PFSK-1 (cell line): ENCODE measurements around the gene RELL1.

Experiments used
- FOXP2 ChIP-seq: optimal IDR thresholded peaks from 2 replicates; pipeline ENCODE3; 2011; ENCODE audit warnings: borderline replicate concordance, control low read depth, inconsistent platforms; ENCODE audit not compliant: insufficient read depth; ENCODE audit errors: extremely low read length, extremely low read depth
- POLR2AphosphoS5 ChIP-seq: IDR thresholded peaks from 2 replicates; pipeline ENCODE4 v1.6.1; 2012; ENCODE audit warnings: low read depth, mild to moderate bottlenecking, control low read depth, low read length, moderate library complexity
- SIN3A ChIP-seq: IDR thresholded peaks from 2 replicates; pipeline ENCODE4 v1.6.1; 2012; ENCODE audit warnings: mild to moderate bottlenecking, low read length, moderate library complexity, borderline replicate concordance; ENCODE audit not compliant: insufficient read depth
- TAF1 ChIP-seq: IDR thresholded peaks from 2 replicates; pipeline ENCODE4 v1.6.1; 2012; ENCODE audit warnings: low read length, control low read depth, borderline replicate concordance; ENCODE audit not compliant: insufficient read depth
- TF ChIP-seq, protein P1 (sequence below), 2 experiments: IDR thresholded peaks; 2 replicates each; pipeline versions ENCODE4 v1.6.1 to v1.8.0; 2011 to 2012; ENCODE audit warnings: low read depth in 2 of 2, low read length in 2 of 2, control low read depth in 1 of 2, inconsistent platforms in 1 of 2, mild to moderate bottlenecking in 1 of 2, moderate library complexity in 1 of 2; ENCODE audit not compliant: insufficient read depth in 1 of 2

Gene RELL1

DNA sequence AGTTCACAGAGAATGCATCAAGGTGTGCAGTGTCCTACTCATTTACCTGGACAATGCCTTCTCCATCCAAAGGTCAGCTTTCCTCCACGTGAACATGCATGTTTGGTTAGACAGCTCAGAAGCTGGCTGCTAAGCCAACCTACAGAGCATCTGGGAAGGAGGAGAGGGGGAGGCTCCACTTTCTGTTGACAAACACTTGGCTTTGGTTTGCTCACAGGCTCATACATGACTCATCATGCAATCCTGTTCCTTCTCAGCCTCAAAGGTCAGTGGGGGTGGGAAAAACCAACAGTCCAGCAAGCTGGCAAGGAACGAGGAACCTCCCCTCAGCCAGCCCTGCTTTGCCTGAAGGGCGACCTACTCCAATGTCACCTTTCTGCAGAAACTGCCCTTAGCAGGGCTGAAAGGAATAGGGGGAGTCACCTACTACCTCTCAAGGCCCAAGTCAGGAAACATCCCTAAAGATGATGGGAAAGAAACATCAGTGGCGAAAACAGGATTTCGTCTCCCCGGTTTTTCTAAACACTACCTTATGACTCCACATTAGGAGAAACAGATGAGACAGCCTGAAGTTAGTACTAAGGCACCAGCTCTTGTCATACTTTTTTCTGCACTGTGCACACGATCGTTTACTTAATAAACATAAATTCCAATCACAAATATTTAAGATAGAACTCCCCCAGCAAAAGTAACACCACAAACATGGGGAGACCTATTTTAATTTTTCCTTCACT lies 37.9 kb downstream of the RELL1 start:
- TF ChIP-seq POLR2AphosphoS5 (no peak), FOXP2 (peak; percentile 68)

DNA sequence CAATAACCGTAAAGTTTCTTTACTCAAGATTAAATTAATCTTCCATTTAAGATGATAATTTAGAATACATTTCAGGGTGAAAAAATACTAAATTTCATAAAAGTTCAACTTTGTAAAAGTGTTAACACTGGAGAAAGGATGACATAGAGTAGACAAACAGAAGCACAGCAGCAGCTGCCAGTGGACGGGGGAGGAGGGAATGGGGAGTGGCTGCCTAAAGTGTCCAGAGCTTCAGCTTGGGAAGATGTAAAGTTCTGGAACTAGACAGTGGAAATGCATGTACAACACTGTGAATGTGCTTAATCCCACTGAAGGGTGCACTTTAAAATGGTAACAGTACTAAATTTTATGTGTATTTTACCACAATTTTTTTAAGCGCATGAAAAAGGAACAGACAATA lies 39.9 kb downstream of the RELL1 start:
- no peak for TF ChIP-seq FOXP2
- TF ChIP-seq, protein P1, sequence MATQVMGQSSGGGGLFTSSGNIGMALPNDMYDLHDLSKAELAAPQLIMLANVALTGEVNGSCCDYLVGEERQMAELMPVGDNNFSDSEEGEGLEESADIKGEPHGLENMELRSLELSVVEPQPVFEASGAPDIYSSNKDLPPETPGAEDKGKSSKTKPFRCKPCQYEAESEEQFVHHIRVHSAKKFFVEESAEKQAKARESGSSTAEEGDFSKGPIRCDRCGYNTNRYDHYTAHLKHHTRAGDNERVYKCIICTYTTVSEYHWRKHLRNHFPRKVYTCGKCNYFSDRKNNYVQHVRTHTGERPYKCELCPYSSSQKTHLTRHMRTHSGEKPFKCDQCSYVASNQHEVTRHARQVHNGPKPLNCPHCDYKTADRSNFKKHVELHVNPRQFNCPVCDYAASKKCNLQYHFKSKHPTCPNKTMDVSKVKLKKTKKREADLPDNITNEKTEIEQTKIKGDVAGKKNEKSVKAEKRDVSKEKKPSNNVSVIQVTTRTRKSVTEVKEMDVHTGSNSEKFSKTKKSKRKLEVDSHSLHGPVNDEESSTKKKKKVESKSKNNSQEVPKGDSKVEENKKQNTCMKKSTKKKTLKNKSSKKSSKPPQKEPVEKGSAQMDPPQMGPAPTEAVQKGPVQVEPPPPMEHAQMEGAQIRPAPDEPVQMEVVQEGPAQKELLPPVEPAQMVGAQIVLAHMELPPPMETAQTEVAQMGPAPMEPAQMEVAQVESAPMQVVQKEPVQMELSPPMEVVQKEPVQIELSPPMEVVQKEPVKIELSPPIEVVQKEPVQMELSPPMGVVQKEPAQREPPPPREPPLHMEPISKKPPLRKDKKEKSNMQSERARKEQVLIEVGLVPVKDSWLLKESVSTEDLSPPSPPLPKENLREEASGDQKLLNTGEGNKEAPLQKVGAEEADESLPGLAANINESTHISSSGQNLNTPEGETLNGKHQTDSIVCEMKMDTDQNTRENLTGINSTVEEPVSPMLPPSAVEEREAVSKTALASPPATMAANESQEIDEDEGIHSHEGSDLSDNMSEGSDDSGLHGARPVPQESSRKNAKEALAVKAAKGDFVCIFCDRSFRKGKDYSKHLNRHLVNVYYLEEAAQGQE (IDR thresholded peaks at IDR 0.05; ENCODE audit: insufficient read depth in 1 of 2, low read depth in 2 of 2, low read length in 2 of 2): no peak

DNA sequence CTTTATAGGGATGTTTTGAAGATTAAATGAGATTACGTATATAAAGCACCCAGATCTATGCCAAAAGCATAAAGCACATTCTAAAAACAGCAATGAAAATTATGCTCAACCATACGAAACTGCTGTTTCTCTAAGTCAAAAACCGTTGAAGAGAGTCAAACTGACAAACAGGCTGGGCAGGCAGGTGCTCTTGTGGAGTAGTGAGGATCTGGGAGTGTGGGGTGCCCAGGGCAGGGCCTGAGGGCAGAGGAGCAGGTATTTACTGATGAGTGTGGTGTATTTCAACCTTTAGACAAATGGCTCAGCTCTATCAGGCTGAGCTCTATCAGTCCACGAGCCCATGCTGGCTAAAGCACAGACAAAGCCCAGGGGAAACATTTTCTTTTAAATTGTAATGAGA lies 40.4 kb downstream of the RELL1 start:
- no peak for TF ChIP-seq TAF1

DNA sequence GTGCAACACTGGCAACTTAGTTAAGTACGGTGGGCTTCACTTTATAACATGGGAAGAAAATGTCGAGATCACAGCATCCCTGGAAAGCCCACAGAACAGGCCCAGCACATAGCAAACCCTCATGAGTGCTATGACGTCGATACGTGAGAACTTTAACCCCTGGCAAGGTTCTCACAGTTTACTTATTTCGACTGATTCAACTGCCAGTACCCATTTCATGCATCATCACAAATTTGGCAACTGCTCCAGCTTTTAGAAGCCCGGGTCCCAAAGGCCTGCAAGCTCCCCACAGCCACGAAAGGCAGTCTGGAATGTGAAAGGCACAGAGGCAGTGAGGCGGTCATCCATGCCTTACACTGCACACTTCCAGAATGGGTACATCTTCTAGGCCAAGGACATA lies 41.2 kb downstream of the RELL1 start:
- TF ChIP-seq FOXP2 (no peak), TAF1 (no peak), POLR2AphosphoS5 (no peak), SIN3A (no peak)
- TF ChIP-seq, protein P1 (IDR thresholded peaks at IDR 0.05; ENCODE audit: insufficient read depth in 1 of 2, low read depth in 2 of 2, low read length in 2 of 2): no peak

DNA sequence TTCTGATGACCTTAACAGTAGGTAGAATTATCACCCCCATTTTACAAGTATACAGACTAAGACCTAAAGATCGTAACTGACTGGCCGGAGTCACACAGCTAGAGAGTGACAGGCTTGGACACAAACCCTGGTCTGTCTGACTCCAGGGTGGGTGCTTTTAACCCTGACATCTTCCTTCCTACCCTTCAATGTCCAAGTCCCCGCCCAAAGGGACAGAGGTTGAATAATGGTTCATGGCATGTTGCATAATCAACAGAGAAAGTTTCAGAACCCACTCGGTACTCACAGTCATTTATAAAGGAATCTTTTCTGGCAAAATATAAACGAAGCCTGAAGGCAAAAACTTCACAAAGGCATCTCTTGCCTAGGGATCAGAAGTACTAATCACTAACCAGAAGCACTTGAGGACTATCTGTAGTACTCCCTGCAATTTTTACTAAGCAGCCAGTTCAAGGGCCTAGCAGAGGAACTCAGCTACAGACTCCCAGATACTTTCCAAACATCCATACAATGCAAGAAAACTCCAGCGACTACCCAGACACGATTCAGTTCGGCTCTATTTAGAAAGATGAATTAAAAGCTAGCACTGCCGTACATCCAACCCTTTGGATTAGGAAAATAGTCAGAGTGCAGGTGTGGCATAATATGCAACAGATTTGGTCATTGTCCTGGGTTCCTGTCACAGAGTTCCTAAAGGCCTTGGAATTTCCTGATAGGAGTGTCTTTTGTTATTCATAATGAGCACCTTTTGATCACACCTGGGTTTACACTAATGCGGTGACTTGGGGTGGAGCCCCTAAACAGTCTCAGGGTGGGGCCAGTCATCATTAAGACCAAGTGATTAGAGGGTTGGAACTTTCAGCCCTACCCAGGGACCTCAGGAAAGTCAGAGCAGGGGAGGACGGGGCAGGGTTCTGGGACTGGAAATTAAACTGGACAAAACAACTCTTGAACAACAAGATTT lies 44.0 kb downstream of the RELL1 start:
- TF ChIP-seq FOXP2 (no peak), TAF1 (no peak), SIN3A (no peak), POLR2AphosphoS5 (no peak)
- TF ChIP-seq, protein P1 (IDR thresholded peaks at IDR 0.05; ENCODE audit: insufficient read depth in 1 of 2, low read depth in 2 of 2, low read length in 2 of 2): no peak

DNA sequence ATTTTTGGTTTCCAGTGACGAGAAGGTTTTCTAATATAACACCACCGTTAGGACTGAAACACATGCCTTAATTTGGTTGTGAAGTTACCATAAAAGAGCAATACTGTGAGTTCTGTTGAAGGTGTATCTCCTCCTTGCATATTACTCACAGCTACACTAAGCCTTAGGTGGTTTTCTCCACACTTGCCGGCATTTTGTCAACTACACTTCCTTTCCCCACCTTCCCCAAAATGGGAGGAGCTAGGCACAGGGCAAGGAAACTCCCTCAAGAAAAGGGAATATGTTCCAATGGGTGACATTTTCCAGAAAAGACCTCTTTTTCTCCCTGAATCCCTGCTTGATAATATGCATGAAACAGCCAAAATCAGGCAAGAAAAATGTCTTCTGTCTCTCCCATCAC lies 44.8 kb downstream of the RELL1 start:
- TF ChIP-seq POLR2AphosphoS5 (no peak), FOXP2 (no peak), TAF1 (no peak), SIN3A (no peak)
- TF ChIP-seq, protein P1 (IDR thresholded peaks at IDR 0.05; ENCODE audit: insufficient read depth in 1 of 2, low read depth in 2 of 2, low read length in 2 of 2): no peak
